Activated CD4-positive, alpha-beta T cell treated with anti-CD3 and anti-CD28 coated beads for 36 hours (primary cell): ENCODE results near the gene TMEM255B. TPM values are rescaled to one million over a fixed set of nuclear protein-coding genes. Genes with fewer than 3 reads are reported as not detected.

Source experiments
- ATAC-seq: fragments of 200-7000 bp; cut with Tn5 transposase; one replicate; pipeline ENCODE4 v1.10.0; 2021; ENCODE audit warnings: mild to moderate bottlenecking, moderate library complexity
- CTCF ChIA-PET: fragments of 350-600 bp; sonication (Branson Sonifier 250); formaldehyde crosslinking; loops from one replicate; lab custom pipeline; 2021; ENCODE audit warnings: antibody characterized with exemption; lab: Charles Lee
- POLR2A ChIA-PET: fragments of 350-600 bp; sonication (Branson Sonifier 250); formaldehyde crosslinking; loops from one replicate; lab custom pipeline; 2021; ENCODE audit warnings: antibody characterized with exemption, inconsistent platforms; lab: Charles Lee
- DNase-seq: peaks from one replicate; pipeline ENCODE4 v3.0.0-alpha.2; 2020
- H3K27ac Mint-ChIP-seq: one replicate; pipeline ENCODE4 v1.8.0; 2021; ENCODE audit warnings: mixed read lengths
- H3K27me3 Mint-ChIP-seq: one replicate; pipeline ENCODE4 v1.8.0; 2021; ENCODE audit warnings: mixed read lengths
- H3K36me3 Mint-ChIP-seq: one replicate; pipeline ENCODE4 v1.8.0; 2021; ENCODE audit warnings: low read depth, mixed read lengths
- H3K4me1 Mint-ChIP-seq: one replicate; pipeline ENCODE4 v1.8.0; 2021; ENCODE audit warnings: mixed read lengths
- H3K4me3 Mint-ChIP-seq: one replicate; pipeline ENCODE4 v1.8.0; 2021; ENCODE audit warnings: mild to moderate bottlenecking, moderate library complexity, mixed read lengths
- H3K9me3 Mint-ChIP-seq: one replicate; pipeline ENCODE4 v1.8.0; 2021; ENCODE audit warnings: low read depth, mixed read lengths
- intact Hi-C, 2 experiments: fragments of 100-400 bp; cut with DNase I in 1 of 2; cut with micrococcal nuclease in 1 of 2; formaldehyde crosslinking; loops; one replicate each; pipeline versions ENCODE4 v1.14.2 to v1.15.1; 2022 to 2024; cut with DNase I, micrococcal nuclease
- total RNA-seq, 2 experiments: library from RNA; stranded (reverse); gene quantifications; one replicate each; pipeline ENCODE4 v1.2.3, GENCODE V29; 2021

TMEM255B gene
- total RNA-seq, 2 experiments from 2014 or later = 0.74 to 1.3 TPM

GRCh38 chr13:113853518-113854237 lies 94.7 kb downstream of the TMEM255B start:
- Mint-ChIP-seq H3K27ac (no peak overlapping the region), H3K36me3 (no peaks in the 10 kb centered on the region), H3K4me3 (no peak overlapping the region), H3K27me3 (peaks cover 22% of the 10 kb centered on the region), H3K4me1 (peaks cover 7% of the 10 kb centered on the region), H3K9me3 (peaks cover 4% of the 10 kb centered on the region)
- no peak for DNase-seq
- no peak for ATAC-seq
- ChIA-PET CTCF (no interaction called here), POLR2A (no interaction called here)
- intact Hi-C loops = no loop called here

GRCh38 chr13:113854238-113855011 lies 95.4 kb downstream of the TMEM255B start:
- Mint-ChIP-seq H3K27ac (no peak overlapping the region), H3K9me3 (peaks cover 9% of the 10 kb centered on the region), H3K27me3 (peaks cover 22% of the 10 kb centered on the region), H3K4me1 (peaks cover 7% of the 10 kb centered on the region), H3K36me3 (no peaks in the 10 kb centered on the region), H3K4me3 (no peak overlapping the region)
- intact Hi-C loops = no loop called here
- peak; percentile 31 for ATAC-seq
- peak; percentile 9 for DNase-seq
- ChIA-PET POLR2A (interaction anchor here (0.7 kb wide), 1 partner anchor 333 kb away, joined by 6 read pairs; no protein-coding TSS in a partner anchor), CTCF (no interaction called here)

GRCh38 chr13:113855012-113855921 lies 96.2 kb downstream of the TMEM255B start:
- no peak overlapping the region for H3K27ac Mint-ChIP-seq
- CTCF ChIA-PET = interaction anchor here (0.7 kb wide), 2 partner anchors 8 to 97 kb away, joined by 3 read pairs; no protein-coding TSS in a partner anchor
- peaks cover 22% of the 10 kb centered on the region for H3K27me3 Mint-ChIP-seq
- intact Hi-C loops = no loop called here
- H3K9me3 Mint-ChIP-seq = peaks cover 9% of the 10 kb centered on the region
- H3K4me3 Mint-ChIP-seq = no peak overlapping the region
- ATAC-seq (no peak), DNase-seq (no peak)
- H3K4me1 Mint-ChIP-seq = peaks cover 7% of the 10 kb centered on the region
- POLR2A ChIA-PET = interaction anchor here (0.6 kb wide), 1 partner anchor 148 kb away, joined by 3 read pairs; no protein-coding TSS in a partner anchor
- no peaks in the 10 kb centered on the region for H3K36me3 Mint-ChIP-seq

- POLR2A ChIA-PET = no interaction called here
- DNase-seq (no peak), ATAC-seq (no peak)
- Mint-ChIP-seq H3K27ac (no peak overlapping the region), H3K9me3 (peaks cover 9% of the 10 kb centered on the region), H3K4me1 (peaks cover 7% of the 10 kb centered on the region), H3K4me3 (no peak overlapping the region), H3K27me3 (peaks cover 22% of the 10 kb centered on the region), H3K36me3 (no peaks in the 10 kb centered on the region)
- CTCF ChIA-PET = no interaction called here
- intact Hi-C loops = no loop called here
Measured at GRCh38 chr13:113855931-113856715, 97.1 kb downstream of the TMEM255B start.

GRCh38 chr13:113856716-113857065 lies 97.7 kb downstream of the TMEM255B start:
- no peak overlapping the region for H3K27ac Mint-ChIP-seq
- POLR2A ChIA-PET = no interaction called here

GRCh38 chr13:113857531-113858195 lies 98.6 kb downstream of the TMEM255B start:
- POLR2A ChIA-PET = no interaction called here
- no peak overlapping the region for H3K4me3 Mint-ChIP-seq
- ATAC-seq (no peak), DNase-seq (no peak)
- intact Hi-C loops = no loop called here
- CTCF ChIA-PET = interaction anchor here (0.7 kb wide), 1 partner anchor 23 kb away, joined by 3 read pairs; no protein-coding TSS in a partner anchor
- H3K27me3 Mint-ChIP-seq = peaks cover 33% of the 10 kb centered on the region
- no peaks in the 10 kb centered on the region for H3K36me3 Mint-ChIP-seq
- H3K9me3 Mint-ChIP-seq = peaks cover 9% of the 10 kb centered on the region
- H3K4me1 Mint-ChIP-seq = peaks cover 12% of the 10 kb centered on the region
- H3K27ac Mint-ChIP-seq = no peak overlapping the region

More at GRCh38 chr13:113856716-113857065, 97.7 kb downstream of the TMEM255B start:
- H3K36me3 Mint-ChIP-seq = no peaks in the 10 kb centered on the region
- DNase-seq (no peak), ATAC-seq (no peak)
- intact Hi-C loops = no loop called here
- peaks cover 7% of the 10 kb centered on the region for H3K4me1 Mint-ChIP-seq
- CTCF ChIA-PET = no interaction called here
- H3K4me3 Mint-ChIP-seq = no peak overlapping the region
- peaks cover 9% of the 10 kb centered on the region for H3K9me3 Mint-ChIP-seq
- peaks cover 27% of the 10 kb centered on the region for H3K27me3 Mint-ChIP-seq

- ChIA-PET CTCF (no interaction called here), POLR2A (no interaction called here)
- intact Hi-C loops = no loop called here
Measured at GRCh38 chr13:113859311-113860050, 100.5 kb downstream of the TMEM255B start.

GRCh38 chr13:113860051-113860664 lies 101.1 kb downstream of the TMEM255B start:
- peaks cover 34% of the 10 kb centered on the region for H3K27me3 Mint-ChIP-seq
- DNase-seq (no peak), ATAC-seq (no peak)
- H3K4me3 Mint-ChIP-seq = no peak overlapping the region
- ChIA-PET POLR2A (no interaction called here), CTCF (no interaction called here)
- H3K9me3 Mint-ChIP-seq = peaks cover 9% of the 10 kb centered on the region
- H3K4me1 Mint-ChIP-seq = peaks cover 9% of the 10 kb centered on the region
- no peak overlapping the region for H3K27ac Mint-ChIP-seq
- intact Hi-C loops = no loop called here
- H3K36me3 Mint-ChIP-seq = no peaks in the 10 kb centered on the region

More at GRCh38 chr13:113859311-113860050, 100.5 kb downstream of the TMEM255B start:
- no peak overlapping the region for H3K27ac Mint-ChIP-seq
- H3K4me3 Mint-ChIP-seq = no peak overlapping the region
- H3K9me3 Mint-ChIP-seq = peaks cover 9% of the 10 kb centered on the region
- H3K27me3 Mint-ChIP-seq = peaks cover 32% of the 10 kb centered on the region
- no peak for ATAC-seq
- H3K36me3 Mint-ChIP-seq = no peaks in the 10 kb centered on the region
- H3K4me1 Mint-ChIP-seq = peaks cover 14% of the 10 kb centered on the region
- DNase-seq = no peak

- DNase-seq (no peak), ATAC-seq (no peak)
- Mint-ChIP-seq H3K27ac (no peak overlapping the region), H3K4me3 (no peak overlapping the region), H3K9me3 (peaks cover 9% of the 10 kb centered on the region), H3K27me3 (peaks cover 41% of the 10 kb centered on the region), H3K36me3 (no peaks in the 10 kb centered on the region), H3K4me1 (peaks cover 9% of the 10 kb centered on the region)
- intact Hi-C loops = no loop called here
- ChIA-PET CTCF (no interaction called here), POLR2A (no interaction called here)
Measured at GRCh38 chr13:113860665-113861432, 101.8 kb downstream of the TMEM255B start.
